Upper lobe of left lung (tissue), 4 donors: Measurements from ENCODE around the gene ZBTB22.
"Not testable (repeated sequence)": the region's sequence is repeated elsewhere in the genome, so short reads cannot be mapped to it uniquely, and the experiment has no call there.

ENCODE experiments used
- CTCF ChIP-seq, 6 experiments: fragments of 450-650 bp in 4 of 6; fragments of 200-600 bp in 2 of 6; sonication (generic) in 2 of 6; IDR thresholded peaks; one replicate each; pipeline ENCODE4 v1.5.1; 2016 to 2019; ENCODE audit warnings: antibody characterized with exemption in 6 of 6
- EP300 ChIP-seq, 4 donors: sonication (generic); formaldehyde crosslinking; IDR thresholded peaks; one replicate each; pipeline ENCODE4 v1.5.1; 2017; ENCODE audit warnings: antibody characterized with exemption in 4 of 4, control low read depth in 2 of 4
- POLR2A ChIP-seq, 4 donors: fragments of 450-650 bp; IDR thresholded peaks; one replicate each; pipeline ENCODE4 v1.5.1; 2016 to 2017; ENCODE audit warnings: antibody characterized with exemption in 4 of 4, mild to moderate bottlenecking in 2 of 4

GRCh38 chr6:33364475-33365205 lies 47.1 kb upstream of the ZBTB22 start:
- not testable (repeated sequence) for TF ChIP-seq CTCF, POLR2A, EP300 (IDR thresholded peaks at IDR 0.05)
